Measurements from ENCODE around the gene GRID2.
"Not testable (repeated sequence)": the region's sequence is repeated elsewhere in the genome, so short reads cannot be mapped to it uniquely, and the experiment has no call there.

GRID2 gene

GRCh38 chr4:92444143-92444843 is 140.5 kb downstream of the GRID2 start:
- DNase-seq = not testable (repeated sequence)

DNA sequence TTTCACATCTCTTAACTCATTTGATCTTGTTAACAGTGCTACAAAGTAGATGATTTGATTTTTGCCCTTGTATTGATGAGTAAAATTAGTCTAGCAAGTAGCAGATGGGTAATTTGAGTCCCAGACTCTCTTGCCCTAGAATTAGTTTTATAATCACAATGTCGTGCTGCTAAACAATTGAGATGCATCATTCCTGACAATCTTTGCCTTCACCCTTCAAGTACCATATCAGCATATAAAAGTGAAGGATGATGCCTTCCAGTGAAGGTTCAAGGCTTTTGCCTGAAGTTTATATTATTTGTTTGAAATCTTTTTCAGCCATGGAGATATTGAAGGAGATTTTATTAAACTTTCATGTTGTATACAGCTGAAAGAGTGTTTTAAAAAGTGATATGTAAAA is 141.4 kb downstream of the GRID2 start:
- DNase-seq = no peak

GRCh38 chr4:92447255-92447905 is 143.6 kb downstream of the GRID2 start:
- no peak for DNase-seq

- DNase-seq = not testable (repeated sequence)
Measured at GRCh38 chr4:92448176-92448575, 144.4 kb downstream of the GRID2 start.

DNA sequence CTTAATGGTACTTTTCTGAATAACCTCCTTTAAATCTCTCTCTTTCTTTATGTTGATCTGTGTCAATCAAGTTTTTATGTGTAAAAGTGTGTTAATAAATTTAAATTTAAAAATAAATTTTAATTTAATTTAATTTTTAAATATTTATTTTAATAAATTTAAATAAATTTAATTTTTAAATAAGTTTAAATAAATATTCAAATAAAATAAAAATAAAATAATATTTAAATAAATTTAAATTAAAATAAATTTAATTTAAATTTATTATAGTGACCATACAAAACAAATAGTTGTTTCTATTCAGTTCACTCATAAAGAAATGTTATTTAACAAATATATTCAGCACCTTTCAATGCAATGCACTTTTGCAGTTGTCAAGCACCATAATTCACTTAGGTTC is 146.9 kb downstream of the GRID2 start:
- DNase-seq = no peak

DNA sequence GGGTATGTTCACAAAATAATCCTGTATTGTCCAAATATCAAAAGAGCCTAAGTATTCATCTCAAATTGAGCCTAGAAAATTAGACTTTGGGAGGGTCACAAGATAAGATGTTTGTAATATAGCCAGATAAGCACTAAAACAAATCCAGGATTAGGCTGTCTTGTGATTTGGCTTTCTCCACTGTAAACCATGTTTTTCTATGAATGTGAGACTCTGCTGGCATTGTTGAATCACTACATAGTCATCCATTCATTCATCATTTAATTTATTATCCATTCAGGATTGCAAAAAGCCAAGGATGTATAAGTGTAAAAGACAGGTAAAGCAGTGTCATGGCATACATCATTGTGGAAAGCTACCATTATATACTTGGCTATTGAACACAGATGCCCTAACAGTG is 148.0 kb downstream of the GRID2 start:
- DNase-seq = no peak

DNA sequence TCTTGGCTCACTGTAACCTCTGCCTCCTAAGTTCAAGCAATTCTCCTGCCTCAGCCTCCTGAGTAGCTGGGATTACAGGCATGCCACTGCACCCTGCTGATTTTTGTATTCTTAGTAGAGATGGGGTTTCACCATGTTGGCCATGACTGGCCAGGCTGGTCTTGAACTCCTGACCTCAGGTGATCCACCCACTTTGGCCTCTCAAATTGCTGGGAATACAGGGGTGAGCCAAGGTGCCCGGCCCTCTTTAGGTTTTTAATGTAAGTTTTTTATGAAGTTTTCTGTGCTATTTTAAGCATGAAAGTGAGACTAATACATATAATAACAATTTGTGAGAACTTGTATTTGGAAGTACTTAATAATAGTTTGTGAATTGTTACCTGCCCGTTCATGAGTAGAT is 148.6 kb downstream of the GRID2 start:
- not testable (repeated sequence) for DNase-seq

- DNase-seq = no peak
Measured at GRCh38 chr4:92455329-92455839, 151.6 kb downstream of the GRID2 start.

DNA sequence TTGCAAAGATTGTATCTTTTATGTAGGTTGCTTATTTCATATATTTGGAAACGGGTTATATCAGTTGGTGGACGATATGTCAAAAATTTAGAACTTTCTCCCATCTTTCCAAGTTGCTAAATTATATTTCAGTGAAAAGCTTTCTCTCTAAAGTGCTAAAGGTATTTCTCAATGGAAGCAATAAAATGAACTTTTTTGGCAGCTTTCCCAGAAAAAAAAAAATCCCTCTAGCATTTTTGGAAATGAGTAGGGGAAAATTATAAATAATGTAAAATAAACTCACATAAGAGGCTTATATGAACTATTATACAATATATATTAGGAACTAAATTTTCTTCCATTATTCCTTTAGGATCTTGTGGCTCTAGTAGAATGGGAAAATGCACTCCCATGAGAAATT is 152.2 kb downstream of the GRID2 start:
- DNase-seq = no peak

DNA sequence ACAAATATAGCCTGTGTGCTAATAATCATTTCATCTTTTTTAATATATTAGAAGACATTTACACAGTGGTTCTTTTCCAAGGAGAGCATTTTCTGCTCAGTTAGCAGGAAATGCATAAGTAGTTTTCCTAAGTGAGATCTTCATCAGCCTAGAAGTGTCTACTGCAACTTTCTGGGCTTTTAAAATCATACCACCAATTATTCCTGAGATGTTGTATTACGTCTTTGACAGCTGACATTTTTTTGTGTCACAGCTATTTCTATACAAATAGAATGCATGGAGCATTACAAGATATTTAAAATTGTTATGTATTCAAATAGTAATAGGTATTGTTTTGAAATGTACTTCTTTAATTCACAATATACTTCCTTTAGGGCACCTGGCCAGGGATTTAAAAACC is 158.0 kb downstream of the GRID2 start:
- DNase-seq = no peak

- no peak for DNase-seq
Measured at GRCh38 chr4:92477298-92477697, 173.5 kb downstream of the GRID2 start.

GRCh38 chr4:92483341-92483740 is 179.6 kb downstream of the GRID2 start:
- no peak for DNase-seq

GRCh38 chr4:92488496-92488895 is 184.7 kb downstream of the GRID2 start:
- no peak for DNase-seq

- no peak for DNase-seq
Measured at GRCh38 chr4:92497141-92497540, 193.4 kb downstream of the GRID2 start.

DNA sequence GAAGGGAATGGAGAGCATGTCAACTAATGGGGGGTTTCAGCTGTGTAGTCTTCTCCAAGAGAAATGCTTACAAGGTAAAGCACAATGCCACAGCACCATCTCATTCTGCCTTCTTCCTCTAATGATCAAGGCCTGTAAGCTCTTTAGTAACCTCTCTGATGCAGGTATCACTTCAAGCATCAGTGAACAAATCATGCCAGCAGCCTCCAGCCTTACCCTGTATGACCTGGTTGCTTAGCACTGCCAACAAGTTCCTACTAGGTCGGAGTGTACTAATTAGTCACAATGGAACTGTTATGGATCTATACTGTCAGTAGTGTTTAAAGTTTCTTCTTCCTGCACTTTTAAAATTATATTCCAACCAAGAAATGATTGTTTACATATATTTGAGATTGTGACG is 197.7 kb downstream of the GRID2 start:
- DNase-seq = no peak

DNA sequence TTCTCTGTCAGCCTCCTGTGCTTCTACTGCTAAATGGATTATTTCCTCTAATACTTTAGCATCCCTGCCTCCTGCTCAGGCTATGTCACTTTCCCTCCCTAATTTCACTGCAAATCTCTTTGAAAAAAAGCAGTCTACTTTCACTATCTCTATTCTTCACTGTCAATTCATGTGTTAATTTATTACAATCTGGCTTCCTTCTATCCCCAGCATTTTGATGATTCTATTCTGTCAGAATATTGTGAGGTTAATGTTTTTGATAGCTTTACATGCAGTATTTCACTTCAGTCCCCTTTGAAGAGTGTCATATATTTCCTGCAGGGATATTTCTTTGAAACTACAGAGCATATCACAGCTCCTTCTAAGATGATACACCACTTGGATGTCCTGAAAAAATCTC is 203.2 kb downstream of the GRID2 start:
- no peak for DNase-seq

DNA sequence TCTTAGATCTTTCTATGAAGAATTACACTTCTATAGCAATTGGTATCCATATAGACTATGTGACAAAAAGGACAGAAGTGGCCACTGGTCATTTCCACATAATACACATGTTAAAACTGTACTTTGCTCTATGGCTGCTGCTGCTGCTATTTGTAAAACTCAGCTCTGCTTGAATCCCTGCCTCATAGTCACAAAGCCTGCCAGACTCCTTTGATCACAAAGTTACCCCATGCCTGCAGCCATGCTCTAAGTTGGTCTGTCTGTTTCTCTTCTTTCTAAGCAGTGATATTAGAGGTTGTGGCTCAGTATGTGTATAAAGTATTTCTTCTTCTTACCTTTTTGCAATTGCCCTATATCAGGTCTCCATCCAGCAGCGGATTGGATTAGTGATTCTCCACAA is 210.9 kb downstream of the GRID2 start:
- DNase-seq = no peak

DNA sequence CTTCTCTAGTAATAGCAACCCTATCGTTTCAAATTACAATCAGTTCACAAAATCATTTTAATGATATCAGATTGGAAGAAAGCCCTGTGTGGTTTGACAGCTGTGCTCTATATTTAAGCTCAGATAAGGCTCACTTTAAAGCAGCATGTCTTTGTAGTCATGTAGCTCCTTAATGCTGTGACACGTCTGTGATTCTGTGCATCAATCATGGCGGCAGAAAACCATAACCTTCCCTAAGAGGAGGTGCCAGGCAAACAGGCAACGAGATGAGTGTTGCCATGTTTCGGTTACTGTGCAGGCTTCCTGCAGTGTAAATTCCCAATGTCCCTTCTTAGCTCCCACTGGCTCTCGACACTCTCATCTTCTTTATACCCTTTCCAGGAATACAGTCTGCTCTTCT is 212.7 kb downstream of the GRID2 start:
- no peak for DNase-seq

DNA sequence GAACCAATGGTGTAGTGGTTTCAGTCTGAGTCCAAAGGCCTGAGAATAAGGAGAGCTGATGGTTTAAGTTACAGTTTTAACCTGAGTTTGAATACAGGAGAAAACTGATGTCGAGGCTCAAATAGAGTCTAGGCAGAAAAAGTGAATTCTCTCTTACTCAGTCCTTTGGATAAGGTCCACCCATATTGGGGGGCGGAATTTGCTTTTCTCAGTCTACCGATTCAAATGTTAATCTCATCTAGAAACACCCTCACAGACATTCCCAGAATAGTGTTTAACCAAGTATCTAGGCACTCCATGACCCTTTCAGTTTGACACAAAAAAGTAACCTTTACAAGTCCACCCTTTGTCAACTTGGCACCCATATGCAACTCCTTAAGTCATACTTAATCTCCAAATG is 216.0 kb downstream of the GRID2 start:
- no peak for DNase-seq

- no peak for DNase-seq
Measured at GRCh38 chr4:92520563-92520962, 216.8 kb downstream of the GRID2 start.

GRCh38 chr4:92521941-92522340 is 218.2 kb downstream of the GRID2 start:
- DNase-seq = no peak

DNA sequence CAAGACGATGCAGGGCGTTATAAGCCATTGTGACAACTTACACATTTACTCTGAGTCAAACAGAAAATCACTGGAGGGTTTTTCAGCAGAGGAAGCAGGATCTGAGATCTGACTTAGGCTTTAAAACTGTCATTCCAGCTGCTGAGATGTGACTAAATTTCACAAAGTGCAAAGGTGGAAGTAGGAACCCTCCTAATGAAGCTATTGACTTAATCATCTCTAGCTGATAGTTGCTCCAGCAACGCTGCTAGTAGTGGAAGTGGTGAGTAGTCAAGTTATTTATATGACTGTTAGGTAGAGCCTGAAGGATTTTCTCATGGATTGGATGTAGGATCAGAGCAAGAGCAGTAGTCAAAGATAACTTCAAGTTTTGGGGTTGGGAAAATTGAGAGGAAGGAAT is 218.6 kb downstream of the GRID2 start:
- no peak for DNase-seq

- DNase-seq = no peak
Measured at GRCh38 chr4:92524131-92524530, 220.4 kb downstream of the GRID2 start.

- no peak for DNase-seq
Measured at GRCh38 chr4:92528541-92528940, 224.8 kb downstream of the GRID2 start.

DNA sequence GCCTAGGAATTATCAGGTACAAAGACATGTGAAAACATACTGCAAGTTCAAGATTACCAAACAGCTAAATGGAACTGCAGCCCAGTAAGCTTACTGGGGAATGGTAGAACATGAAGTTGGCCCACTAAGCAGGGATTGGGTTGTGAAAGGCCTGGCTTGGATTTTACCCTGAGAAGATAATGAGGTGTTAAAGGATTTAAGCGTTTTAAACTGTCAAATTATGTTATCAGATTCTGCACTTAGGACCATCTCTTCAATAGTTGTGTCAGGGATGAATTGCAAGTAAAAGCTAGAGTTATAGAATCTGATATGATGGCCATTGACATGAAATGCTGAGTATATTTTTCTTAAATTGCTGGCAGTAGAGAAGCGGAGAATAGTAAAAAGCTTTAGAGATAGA is 225.7 kb downstream of the GRID2 start:
- DNase-seq = no peak
